GM19193 (cell line): ENCODE measurements around the gene RABGAP1.

Experiments used
- POLR2A ChIP-seq: IDR thresholded peaks from 4 replicates; pipeline ENCODE4 v1.6.1; 2011; ENCODE audit not compliant: insufficient read depth, insufficient read length; ENCODE audit errors: extremely low read depth

RABGAP1 gene

GRCh38 chr9:123098096-123098459 lies 157.3 kb downstream of the RABGAP1 start:
- no peak for TF ChIP-seq POLR2A

GRCh38 chr9:123099042-123099441 lies 158.2 kb downstream of the RABGAP1 start:
- TF ChIP-seq POLR2A: no peak

- TF ChIP-seq POLR2A: no peak
Measured at GRCh38 chr9:123099548-123099947, 158.7 kb downstream of the RABGAP1 start.

- TF ChIP-seq POLR2A: no peak
Measured at GRCh38 chr9:123102375-123103113, 161.7 kb downstream of the RABGAP1 start.

GRCh38 chr9:123104807-123105206 lies 164.0 kb downstream of the RABGAP1 start:
- no peak for TF ChIP-seq POLR2A

DNA sequence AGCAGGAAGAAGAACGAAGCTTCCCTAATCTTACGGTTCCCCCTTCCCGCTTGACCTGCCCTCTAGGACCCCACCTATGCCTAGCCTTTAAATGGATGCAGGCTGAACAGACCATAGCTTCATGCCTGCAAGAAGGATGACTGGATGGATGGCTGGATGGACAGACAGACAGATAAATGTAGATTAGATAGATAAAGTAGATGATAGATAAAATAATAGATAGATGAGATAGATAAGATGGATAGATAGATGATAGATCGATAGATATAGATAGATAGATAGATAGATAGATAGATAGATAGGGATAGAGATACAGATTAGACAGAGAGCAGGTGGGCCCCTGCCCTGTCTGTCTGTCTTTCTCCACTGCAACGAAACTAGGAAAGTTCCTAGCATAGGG lies 164.7 kb downstream of the RABGAP1 start:
- no peak for TF ChIP-seq POLR2A

- peak; percentile 23 for TF ChIP-seq POLR2A
Measured at GRCh38 chr9:123107639-123108285, 166.9 kb downstream of the RABGAP1 start.

- TF ChIP-seq POLR2A: no peak
Measured at GRCh38 chr9:123108976-123109375, 168.2 kb downstream of the RABGAP1 start.

DNA sequence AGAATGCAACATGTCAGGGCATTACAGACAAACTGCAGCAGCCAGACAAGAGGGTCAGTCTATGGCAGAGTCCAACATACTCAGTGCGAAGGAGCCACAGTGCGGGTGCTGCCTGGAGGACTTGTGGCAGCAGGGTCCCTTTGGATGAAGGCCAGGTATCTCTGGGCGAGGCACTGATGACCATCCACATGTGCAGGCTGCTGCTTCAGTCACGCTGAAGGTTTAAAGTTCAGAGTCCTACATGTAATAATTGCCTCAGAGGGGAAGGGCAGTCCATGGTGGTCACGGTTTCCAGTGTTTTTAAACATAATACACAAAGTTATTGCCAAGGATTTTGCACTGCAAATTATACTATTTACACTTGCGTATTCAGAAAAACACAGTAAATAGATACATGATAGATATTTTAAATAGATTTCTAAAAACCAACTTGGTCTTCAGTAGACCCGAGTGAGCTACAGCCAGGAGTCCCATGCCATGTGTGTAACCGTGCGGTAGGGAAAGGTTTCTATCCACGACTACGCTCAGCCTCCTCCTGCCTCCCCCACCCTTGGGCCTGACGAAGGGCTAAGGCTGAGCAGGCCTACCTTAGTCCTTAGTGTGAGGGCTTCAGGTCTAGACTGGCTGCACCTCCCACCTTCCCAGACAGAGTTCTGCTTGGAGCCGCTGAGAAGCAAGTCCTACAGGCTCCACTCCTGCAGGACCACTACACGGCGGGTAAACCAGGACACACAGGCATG lies 168.9 kb downstream of the RABGAP1 start:
- TF ChIP-seq POLR2A: no peak

- no peak for TF ChIP-seq POLR2A
Measured at GRCh38 chr9:123111427-123112014, 170.7 kb downstream of the RABGAP1 start.

DNA sequence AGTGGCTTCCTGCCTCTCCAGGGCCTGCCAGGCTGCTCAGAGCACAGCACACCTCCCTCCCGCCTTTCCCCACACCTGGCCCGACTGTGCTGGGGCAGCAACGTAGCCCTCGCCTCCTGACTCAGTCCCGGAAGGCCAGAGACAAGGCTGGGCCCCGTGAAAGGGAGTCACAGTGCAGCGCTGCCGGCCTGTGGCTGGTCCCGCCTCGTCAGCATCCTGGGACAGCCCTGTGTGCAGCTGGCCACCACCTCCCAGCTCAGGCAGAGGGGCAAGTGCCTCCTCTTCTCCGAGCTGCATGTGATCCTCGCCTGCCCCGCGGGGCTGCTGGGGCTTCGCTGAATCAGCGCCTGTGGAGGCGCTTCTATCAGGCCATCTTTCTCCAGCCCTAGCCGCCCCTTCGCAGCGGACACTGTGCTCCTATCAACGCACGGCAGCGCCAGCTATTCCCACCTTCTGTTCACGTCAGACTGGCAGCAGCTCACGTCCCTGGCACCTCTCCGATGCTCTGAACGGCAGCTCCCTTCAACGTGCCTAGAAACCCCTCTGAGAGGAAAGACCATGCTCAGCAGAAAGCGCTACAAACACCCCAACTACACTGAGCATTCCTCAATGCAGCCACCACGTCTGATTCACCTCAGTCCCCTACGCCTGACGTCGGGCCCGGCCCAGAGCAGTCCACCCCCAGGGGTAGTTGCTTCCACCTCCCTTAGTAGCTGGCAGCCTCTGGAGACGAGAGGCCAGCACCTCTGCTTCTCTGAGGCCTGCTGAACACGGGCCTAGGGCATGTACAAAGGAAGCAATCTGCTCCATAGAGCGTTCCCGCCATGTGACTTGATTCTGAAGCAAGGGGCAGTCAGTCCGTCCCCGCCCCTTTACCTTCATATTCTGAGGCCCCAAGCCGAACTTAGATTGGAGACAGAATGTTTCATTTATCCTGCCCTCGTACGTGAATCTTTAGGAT lies 171.5 kb downstream of the RABGAP1 start:
- TF ChIP-seq POLR2A: peak; percentile 31

GRCh38 chr9:123113185-123113584 lies 172.4 kb downstream of the RABGAP1 start:
- no peak for TF ChIP-seq POLR2A

DNA sequence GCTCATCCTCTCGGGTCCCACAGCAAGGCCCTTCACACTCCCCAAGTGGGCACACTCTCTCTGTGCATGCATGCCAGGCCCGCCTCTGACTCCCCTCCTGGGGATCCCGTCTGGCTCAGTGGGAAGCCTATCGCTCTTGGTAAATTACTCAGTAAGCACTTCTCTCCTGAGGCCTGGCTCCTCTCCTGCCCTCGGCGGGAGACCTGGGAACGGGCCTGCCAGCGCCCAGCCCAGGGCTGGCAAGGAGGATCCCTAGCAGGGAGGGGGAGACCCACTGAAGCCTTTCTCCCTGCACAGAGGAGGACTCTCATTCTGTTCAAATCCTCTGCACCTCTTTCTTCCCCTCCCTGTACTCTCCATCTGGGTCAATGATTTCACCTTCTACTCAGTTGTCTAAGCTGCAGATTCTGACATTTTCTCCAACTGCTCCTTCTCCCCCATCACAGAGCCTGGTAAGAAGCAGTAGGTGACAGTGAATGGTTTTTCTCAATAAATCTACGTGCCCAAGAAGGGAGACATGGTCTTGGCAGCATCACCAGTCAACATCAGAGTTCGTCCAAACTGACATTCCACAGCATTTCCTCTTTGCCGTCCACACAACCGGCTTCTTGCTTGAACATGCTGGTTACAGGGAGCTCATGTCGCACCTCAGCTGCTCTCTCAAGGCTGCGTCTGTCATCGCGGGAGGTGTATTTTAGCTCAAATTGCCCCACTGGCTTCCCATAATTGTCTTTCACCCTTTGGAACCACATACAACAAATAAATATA lies 174.5 kb downstream of the RABGAP1 start:
- TF ChIP-seq POLR2A: no peak

DNA sequence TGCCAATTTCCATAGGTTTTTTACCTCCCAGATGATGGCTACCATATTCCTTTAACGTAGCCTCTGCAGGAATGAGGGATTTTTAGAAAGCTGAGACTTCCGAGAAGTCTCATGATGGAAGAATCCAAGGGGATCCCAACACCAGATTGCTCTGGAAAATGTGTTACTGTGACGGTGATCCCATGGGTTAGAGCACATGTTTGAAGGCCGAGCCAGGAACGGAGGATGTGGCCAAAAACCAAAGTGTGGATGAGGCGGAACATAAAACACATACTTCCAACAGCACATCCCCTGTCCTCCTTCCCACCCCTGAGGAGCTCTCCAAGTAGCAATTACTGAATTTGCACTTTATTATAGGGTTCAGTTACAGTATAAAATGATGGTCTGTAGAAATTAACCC lies 175.2 kb downstream of the RABGAP1 start:
- TF ChIP-seq POLR2A: no peak

DNA sequence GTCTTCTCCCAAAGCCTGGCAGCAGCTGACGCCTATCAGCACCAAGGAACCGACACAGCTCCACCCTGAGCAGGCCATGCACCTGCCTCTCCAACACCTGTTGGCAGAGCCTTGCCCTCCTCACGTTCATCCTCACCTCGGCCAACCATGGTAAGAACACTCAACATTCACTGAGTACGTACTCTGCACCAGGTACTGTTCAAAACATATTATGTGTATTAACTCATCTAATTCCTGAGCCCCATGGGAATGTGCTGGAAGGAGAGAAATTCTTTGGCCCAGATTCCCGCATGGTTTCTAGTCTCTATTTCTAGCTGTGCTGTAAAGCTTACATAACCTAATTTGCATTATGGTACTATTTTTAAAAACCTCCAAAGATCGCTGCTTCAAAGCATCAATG lies 178.7 kb downstream of the RABGAP1 start:
- no peak for TF ChIP-seq POLR2A
